ENCODE measurements around the gene GMDS.

The GMDS gene

GRCh38 chr6:1716868-1717267 is 528.5 kb downstream of the GMDS start:
- H3K4me3 ChIP-seq (ENCODE audit: low read depth, low read length): no peak overlapping the region
- TF ChIP-seq CTCF (IDR thresholded peaks at IDR 0.05; ENCODE audit: low read depth, low read length): no peak
- in situ Hi-C loops (cut with HindIII; ENCODE audit: low sequenced_read_pairs): no loop called here
- DNase-seq (ENCODE audit: low read depth, low spot score): no peak

GRCh38 chr6:1716396-1716795 is 529.0 kb downstream of the GMDS start:
- H3K4me3 ChIP-seq (ENCODE audit: low read depth, low read length): no peak overlapping the region
- TF ChIP-seq CTCF (IDR thresholded peaks at IDR 0.05; ENCODE audit: low read depth, low read length): no peak
- no peak for DNase-seq (ENCODE audit: low read depth, low spot score)
- in situ Hi-C loops (cut with HindIII; ENCODE audit: low sequenced_read_pairs): no loop called here

- no peak overlapping the region for H3K4me3 ChIP-seq (ENCODE audit: low read depth, low read length)
- in situ Hi-C loops (cut with HindIII; ENCODE audit: low sequenced_read_pairs): no loop called here
Measured at GRCh38 chr6:1715336-1715735, 530.1 kb downstream of the GMDS start.

GRCh38 chr6:1714654-1715053 is 530.8 kb downstream of the GMDS start:
- no peak for TF ChIP-seq CTCF (IDR thresholded peaks at IDR 0.05; ENCODE audit: low read depth, low read length)
- in situ Hi-C loops (cut with HindIII; ENCODE audit: low sequenced_read_pairs): no loop called here
- no peak for DNase-seq (ENCODE audit: low read depth, low spot score)
- no peak overlapping the region for H3K4me3 ChIP-seq (ENCODE audit: low read depth, low read length)

More at GRCh38 chr6:1715336-1715735, 530.1 kb downstream of the GMDS start:
- TF ChIP-seq CTCF (IDR thresholded peaks at IDR 0.05; ENCODE audit: low read depth, low read length): no peak
- DNase-seq (ENCODE audit: low read depth, low spot score): no peak

GRCh38 chr6:1713016-1713600 is 532.3 kb downstream of the GMDS start:
- in situ Hi-C loops (cut with HindIII; ENCODE audit: low sequenced_read_pairs): no loop called here
- no peak for DNase-seq (ENCODE audit: low read depth, low spot score)
- no peak overlapping the region for H3K4me3 ChIP-seq (ENCODE audit: low read depth, low read length)
- TF ChIP-seq CTCF (IDR thresholded peaks at IDR 0.05; ENCODE audit: low read depth, low read length): no peak

- H3K4me3 ChIP-seq (ENCODE audit: low read depth, low read length): no peak overlapping the region
- in situ Hi-C loops (cut with HindIII; ENCODE audit: low sequenced_read_pairs): no loop called here
- no peak for TF ChIP-seq CTCF (IDR thresholded peaks at IDR 0.05; ENCODE audit: low read depth, low read length)
- DNase-seq (ENCODE audit: low read depth, low spot score): no peak
Measured at GRCh38 chr6:1712451-1712850, 533.0 kb downstream of the GMDS start.

- in situ Hi-C loops (cut with HindIII; ENCODE audit: low sequenced_read_pairs): no loop called here
- no peak overlapping the region for H3K4me3 ChIP-seq (ENCODE audit: low read depth, low read length)
- no peak for TF ChIP-seq CTCF (IDR thresholded peaks at IDR 0.05; ENCODE audit: low read depth, low read length)
- no peak for DNase-seq (ENCODE audit: low read depth, low spot score)
Measured at GRCh38 chr6:1711136-1711535, 534.3 kb downstream of the GMDS start.
